Stimulated activated naive B cell treated with anti-CD40 and anti-IgM and Interleukin-4, amounts not matched to agents 10 μg/mL and 1 μg/mL and 100 μg/mL, for 72 hours (primary cell): ENCODE measurements around the gene DNER.
A peak's percentile ranks its signal among the peaks of the same experiment; 100 is the strongest.
"Not testable (repeated sequence)": the region's sequence is repeated elsewhere in the genome, so short reads cannot be mapped to it uniquely, and the experiment has no call there.

Source experiments
- ATAC-seq, 2 donors: fragments of 150-1000 bp; cut with Tn5 transposase; replicated peaks; 2 replicates each; pipeline ENCODE4 v1.10.0; 2021; ENCODE audit warnings: moderate library complexity in 1 of 2
- DNase-seq: peaks from one replicate; pipeline ENCODE4 v3.0.0; 2021
- H3K27ac Mint-ChIP-seq: one replicate; pipeline ENCODE4 v1.8.0; 2022; ENCODE audit warnings: mild to moderate bottlenecking, mixed read lengths
- H3K27me3 Mint-ChIP-seq, 2 donors: one replicate each; pipeline ENCODE4 v1.8.0; 2022; ENCODE audit warnings: mixed read lengths in 2 of 2
- H3K36me3 Mint-ChIP-seq, 2 donors: one replicate each; pipeline ENCODE4 v1.8.0; 2022; ENCODE audit warnings: mixed read lengths in 2 of 2, mild to moderate bottlenecking in 1 of 2
- H3K4me1 Mint-ChIP-seq, 2 donors: one replicate each; pipeline ENCODE4 v1.8.0; 2022; ENCODE audit warnings: mixed read lengths in 2 of 2, mild to moderate bottlenecking in 1 of 2
- H3K4me3 Mint-ChIP-seq, 2 donors: one replicate each; pipeline ENCODE4 v1.8.0; 2022; ENCODE audit warnings: mild to moderate bottlenecking in 2 of 2, mixed read lengths in 2 of 2, moderate library complexity in 1 of 2
- H3K9me3 Mint-ChIP-seq, 2 donors: one replicate each; pipeline ENCODE4 v1.8.0; 2022; ENCODE audit warnings: mixed read lengths in 2 of 2, mild to moderate bottlenecking in 1 of 2

The DNER gene

DNA sequence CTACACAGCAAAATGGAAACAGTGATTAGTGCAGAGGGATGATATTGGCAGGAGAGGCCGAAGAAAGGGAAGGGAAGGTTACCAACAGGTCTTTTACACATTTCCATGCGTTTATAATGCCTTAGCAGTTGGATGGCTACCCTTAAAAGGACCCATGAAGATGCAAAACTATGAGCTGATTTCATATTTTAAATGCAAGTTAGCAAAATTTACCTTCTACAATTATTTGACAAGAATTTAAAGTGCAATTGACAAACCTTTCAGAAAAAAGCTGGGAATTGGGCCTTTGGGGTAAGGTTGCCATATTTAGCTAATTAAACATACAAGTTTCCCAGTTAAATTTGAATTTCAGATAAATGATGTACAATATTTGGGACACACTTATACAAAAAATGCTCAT is 13.3 kb downstream of the DNER start:
- peaks cover 25 to 37% of the 10 kb centered on the region in 2 donors for H3K27me3 Mint-ChIP-seq
- no peak overlapping the region for H3K27ac Mint-ChIP-seq
- DNase-seq: no peak

DNA sequence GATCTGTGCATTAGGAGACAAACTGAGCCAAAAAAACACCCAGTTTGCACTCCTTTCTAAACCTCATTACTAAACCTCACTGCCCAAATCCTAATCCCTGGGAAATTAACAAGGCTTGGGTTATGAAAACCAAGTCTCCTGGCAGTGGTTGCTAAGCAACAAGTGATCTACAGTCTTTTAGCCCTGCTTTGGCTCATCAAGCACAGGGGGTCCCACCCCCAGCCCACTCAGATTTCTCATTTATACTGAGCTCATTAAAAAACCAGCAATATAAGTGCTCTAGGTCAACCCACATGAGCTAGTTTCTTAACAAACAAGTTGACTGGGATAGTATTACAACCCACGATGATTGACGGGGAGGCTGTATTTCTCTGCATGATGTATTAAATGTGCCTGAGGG is 18.4 kb downstream of the DNER start:
- Mint-ChIP-seq H3K27ac (no peak overlapping the region), H3K27me3 (peaks cover 15 to 45% of the 10 kb centered on the region in 2 donors), H3K4me3 (no peak overlapping the region), H3K9me3 (peaks cover 0 to 1% of the 10 kb centered on the region in 2 donors), H3K4me1 (no peaks in the 10 kb centered on the region), H3K36me3 (no peaks in the 10 kb centered on the region)
- ATAC-seq (no peak), DNase-seq (no peak)

More for the DNA sequence above, 13.3 kb downstream of the DNER start:
- no peak for ATAC-seq
- H3K4me1 Mint-ChIP-seq: no peaks in the 10 kb centered on the region
- no peak overlapping the region for H3K4me3 Mint-ChIP-seq
- H3K36me3 Mint-ChIP-seq: no peaks in the 10 kb centered on the region
- H3K9me3 Mint-ChIP-seq: peaks cover 0 to 1% of the 10 kb centered on the region in 2 donors

GRCh38 chr2:229693845-229694244 is 20.5 kb downstream of the DNER start:
- peaks cover 10 to 38% of the 10 kb centered on the region in 2 donors for H3K27me3 Mint-ChIP-seq
- not testable (repeated sequence) for H3K4me1 Mint-ChIP-seq, ATAC-seq, H3K27ac Mint-ChIP-seq, H3K4me3 Mint-ChIP-seq, H3K9me3 Mint-ChIP-seq, H3K36me3 Mint-ChIP-seq, DNase-seq

DNA sequence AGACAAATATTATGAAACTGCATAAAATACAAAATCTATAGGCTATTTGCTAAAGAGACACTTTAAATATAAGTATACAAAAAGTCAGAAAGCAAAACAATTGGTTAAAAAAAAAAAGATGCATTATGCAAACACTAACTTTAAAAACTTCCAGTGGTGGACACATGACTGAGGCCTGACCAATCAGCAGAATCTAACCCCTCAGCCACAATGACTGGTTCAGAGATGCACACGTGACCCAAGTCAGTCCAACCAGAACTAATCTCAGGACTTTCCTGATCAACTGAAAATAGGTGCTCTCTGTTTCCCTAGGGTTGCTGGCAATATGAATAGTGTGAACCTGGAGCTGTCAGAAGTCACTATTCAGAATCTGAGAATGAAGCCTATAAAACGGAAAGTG is 22.7 kb downstream of the DNER start:
- ATAC-seq (no peak), DNase-seq (no peak)
- H3K27ac Mint-ChIP-seq: no peak overlapping the region
- no peak overlapping the region for H3K4me3 Mint-ChIP-seq
- peaks cover 0 to 1% of the 10 kb centered on the region in 2 donors for H3K9me3 Mint-ChIP-seq
- no peaks in the 10 kb centered on the region for H3K4me1 Mint-ChIP-seq
- no peaks in the 10 kb centered on the region for H3K36me3 Mint-ChIP-seq
- peaks cover 9 to 23% of the 10 kb centered on the region in 2 donors for H3K27me3 Mint-ChIP-seq

- no peak for DNase-seq
- peaks cover 16 to 19% of the 10 kb centered on the region in 2 donors for H3K27me3 Mint-ChIP-seq
- peaks cover 0 to 1% of the 10 kb centered on the region in 2 donors for H3K9me3 Mint-ChIP-seq
- no peak for ATAC-seq
- H3K4me3 Mint-ChIP-seq: no peak overlapping the region
- H3K27ac Mint-ChIP-seq: no peak overlapping the region
- H3K4me1 Mint-ChIP-seq: no peaks in the 10 kb centered on the region
- no peaks in the 10 kb centered on the region for H3K36me3 Mint-ChIP-seq
Observed at GRCh38 chr2:229689307-229689839, 25.0 kb downstream of the DNER start.

DNA sequence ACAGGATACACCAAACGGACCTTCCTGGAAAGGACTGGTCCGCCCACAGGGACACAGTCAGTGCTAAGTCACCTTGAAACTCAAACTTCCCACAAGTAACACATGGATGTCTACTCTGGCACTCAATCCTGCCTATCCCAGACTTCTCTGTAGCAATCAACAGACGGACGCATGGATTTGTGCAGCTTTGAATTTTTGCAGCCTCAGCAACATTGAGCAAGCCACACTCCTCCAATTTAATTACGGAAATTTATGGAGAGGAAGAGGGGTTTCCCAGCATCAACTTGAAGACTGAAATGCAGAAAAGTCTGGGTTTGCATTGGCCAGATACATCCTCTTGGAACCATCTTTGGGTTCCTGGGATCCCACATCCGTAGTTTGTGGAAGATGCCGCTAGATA is 26.2 kb downstream of the DNER start:
- Mint-ChIP-seq H3K36me3 (no peaks in the 10 kb centered on the region), H3K27me3 (peaks cover 28 to 31% of the 10 kb centered on the region in 2 donors), H3K27ac (no peak overlapping the region), H3K4me1 (no peaks in the 10 kb centered on the region), H3K9me3 (peaks cover 0 to 1% of the 10 kb centered on the region in 2 donors), H3K4me3 (no peak overlapping the region)
- DNase-seq: no peak
- no peak for ATAC-seq

DNA sequence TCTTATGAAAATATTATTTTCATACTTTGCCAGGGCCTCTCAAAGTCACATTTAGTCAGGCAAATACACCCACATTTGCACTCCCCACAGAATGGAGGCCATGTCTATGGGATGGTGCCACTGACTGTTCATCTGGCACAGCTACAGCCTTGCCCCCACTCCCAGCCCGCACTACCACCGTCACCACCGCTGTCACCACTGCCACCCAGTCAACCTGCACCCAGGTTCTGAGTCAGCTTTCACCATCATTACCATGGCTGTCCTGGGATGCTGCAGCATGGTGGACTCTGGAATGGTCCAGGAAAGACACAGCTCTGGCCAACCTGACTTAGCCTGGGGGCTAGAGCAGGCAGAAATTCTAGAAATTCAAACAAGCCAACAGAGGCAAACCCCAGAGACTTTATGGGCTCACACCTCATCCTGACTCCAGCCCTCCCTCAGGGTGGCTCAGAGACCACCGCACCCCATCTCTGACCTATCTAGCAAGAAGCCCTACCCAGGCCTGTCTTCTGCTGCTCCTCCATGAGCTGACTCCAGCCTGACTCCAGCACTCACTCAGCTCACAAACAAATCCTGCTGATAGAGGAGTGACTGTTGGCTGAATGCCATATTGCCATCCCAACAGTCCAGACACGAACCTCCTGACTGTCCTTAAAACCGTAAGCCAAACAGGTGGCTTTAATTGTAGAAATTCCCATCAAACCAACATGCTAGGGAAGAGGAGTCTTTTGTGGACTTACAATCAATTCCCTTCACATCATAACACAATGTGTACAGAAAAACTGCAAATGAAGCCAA is 28.0 kb downstream of the DNER start:
- no peak overlapping the region for H3K4me3 Mint-ChIP-seq
- H3K27me3 Mint-ChIP-seq: peaks cover 35 to 39% of the 10 kb centered on the region in 2 donors
- no peak for DNase-seq
- no peak overlapping the region for H3K27ac Mint-ChIP-seq
- no peak for ATAC-seq
- H3K4me1 Mint-ChIP-seq: no peaks in the 10 kb centered on the region
- H3K36me3 Mint-ChIP-seq: no peaks in the 10 kb centered on the region
- H3K9me3 Mint-ChIP-seq: peaks cover 0 to 1% of the 10 kb centered on the region in 2 donors

GRCh38 chr2:229684942-229685562 is 29.3 kb downstream of the DNER start:
- H3K36me3 Mint-ChIP-seq: no peaks in the 10 kb centered on the region
- DNase-seq (no peak), ATAC-seq (no peak)
- H3K27me3 Mint-ChIP-seq: peaks cover 37 to 41% of the 10 kb centered on the region in 2 donors
- peaks cover 0 to 1% of the 10 kb centered on the region in 2 donors for H3K9me3 Mint-ChIP-seq
- no peak overlapping the region for H3K4me3 Mint-ChIP-seq
- no peak overlapping the region for H3K27ac Mint-ChIP-seq
- H3K4me1 Mint-ChIP-seq: no peaks in the 10 kb centered on the region

- Mint-ChIP-seq H3K36me3 (no peaks in the 10 kb centered on the region), H3K27me3 (peaks cover 39 to 43% of the 10 kb centered on the region in 2 donors), H3K9me3 (no peaks in the 10 kb centered on the region), H3K4me3 (no peak overlapping the region), H3K4me1 (no peaks in the 10 kb centered on the region), H3K27ac (no peak overlapping the region)
- DNase-seq: no peak
- no peak for ATAC-seq
Observed at GRCh38 chr2:229679393-229680125, 34.8 kb downstream of the DNER start.

DNA sequence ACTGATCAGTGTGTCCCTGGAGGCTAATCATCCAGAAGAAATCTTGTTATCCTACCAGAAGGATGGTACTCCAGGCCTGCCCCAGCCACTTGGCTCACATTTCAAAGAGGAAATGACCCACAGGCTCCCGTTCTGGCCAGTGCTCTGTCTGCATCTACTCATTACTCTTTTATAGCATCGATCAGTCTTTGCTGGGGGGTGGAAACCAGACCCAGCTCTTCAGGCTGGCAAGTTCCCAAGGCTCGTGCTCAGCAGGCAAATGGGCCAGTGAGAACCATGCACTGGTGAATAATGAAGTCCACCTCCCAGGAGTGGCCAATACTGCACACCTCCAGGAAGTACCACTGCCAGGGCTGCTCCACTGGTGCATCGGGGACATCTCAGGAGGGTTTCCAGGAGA is 38.8 kb downstream of the DNER start:
- no peaks in the 10 kb centered on the region for H3K4me1 Mint-ChIP-seq

GRCh38 chr2:229674830-229675530 is 39.4 kb downstream of the DNER start:
- H3K4me3 Mint-ChIP-seq: no peak overlapping the region
- H3K27ac Mint-ChIP-seq: no peak overlapping the region
- DNase-seq: no peak
- no peaks in the 10 kb centered on the region for H3K4me1 Mint-ChIP-seq
- no peaks in the 10 kb centered on the region for H3K36me3 Mint-ChIP-seq
- ATAC-seq: no peak
- no peaks in the 10 kb centered on the region for H3K9me3 Mint-ChIP-seq
- H3K27me3 Mint-ChIP-seq: peaks cover 41 to 42% of the 10 kb centered on the region in 2 donors

More for the DNA sequence above, 38.8 kb downstream of the DNER start:
- H3K27me3 Mint-ChIP-seq: peaks cover 41 to 43% of the 10 kb centered on the region in 2 donors
- H3K36me3 Mint-ChIP-seq: no peaks in the 10 kb centered on the region
- no peak overlapping the region for H3K27ac Mint-ChIP-seq
- H3K9me3 Mint-ChIP-seq: no peaks in the 10 kb centered on the region
- no peak for ATAC-seq
- no peak for DNase-seq
- H3K4me3 Mint-ChIP-seq: no peak overlapping the region

DNA sequence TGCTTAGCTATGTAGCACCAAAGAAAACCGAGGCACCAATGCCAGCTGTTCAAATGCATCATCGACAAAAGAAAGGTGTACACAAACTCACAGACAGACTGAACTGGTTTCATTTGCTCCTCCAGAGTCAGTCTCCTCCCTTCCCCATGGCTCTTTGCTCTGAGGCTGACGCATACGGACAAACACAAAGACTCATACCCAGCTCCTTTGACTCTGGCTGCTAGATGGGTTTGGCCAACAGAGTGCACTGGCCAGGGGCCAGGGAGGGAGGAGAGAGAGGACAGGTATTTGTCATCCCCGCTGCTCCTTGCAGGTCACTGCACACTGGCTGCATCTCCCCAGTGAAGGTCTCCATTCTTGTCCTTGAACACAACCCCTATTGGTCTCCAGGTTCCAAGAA is 40.7 kb downstream of the DNER start:
- Mint-ChIP-seq H3K4me3 (no peak overlapping the region), H3K27ac (no peak overlapping the region), H3K9me3 (no peaks in the 10 kb centered on the region), H3K4me1 (no peaks in the 10 kb centered on the region), H3K27me3 (peaks cover 36% of the 10 kb centered on the region in 2 donors), H3K36me3 (no peaks in the 10 kb centered on the region)
- DNase-seq (no peak), ATAC-seq (peak in 1 of 2 donors; percentile 12)

GRCh38 chr2:229672021-229672420 is 42.3 kb downstream of the DNER start:
- Mint-ChIP-seq H3K4me1 (no peaks in the 10 kb centered on the region), H3K27ac (no peak overlapping the region), H3K4me3 (no peak overlapping the region), H3K9me3 (no peaks in the 10 kb centered on the region), H3K36me3 (no peaks in the 10 kb centered on the region), H3K27me3 (peaks cover 26 to 31% of the 10 kb centered on the region in 2 donors)
- DNase-seq (no peak), ATAC-seq (no peak)

DNA sequence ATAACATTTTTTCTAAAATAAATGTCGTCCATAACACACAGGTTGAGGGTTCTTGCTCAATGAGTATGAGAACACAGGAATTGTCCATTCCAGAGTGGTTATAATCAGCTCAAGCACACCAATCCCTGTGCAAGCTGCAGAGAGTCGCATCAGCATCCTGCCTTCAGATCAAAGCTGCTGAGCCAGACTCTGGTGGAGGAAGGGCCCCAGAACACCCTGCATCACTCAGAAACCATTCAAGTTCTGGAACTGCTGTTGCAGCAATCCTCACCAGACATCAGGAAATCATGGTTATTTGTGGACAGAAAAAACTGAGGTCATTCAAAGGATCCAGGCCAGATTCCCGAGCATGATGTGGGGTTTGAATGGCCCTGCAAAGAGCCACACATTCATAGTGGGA is 44.5 kb downstream of the DNER start:
- no peak for ATAC-seq
- H3K27me3 Mint-ChIP-seq: peaks cover 27 to 32% of the 10 kb centered on the region in 2 donors

More for the DNA sequence above, 44.5 kb downstream of the DNER start:
- DNase-seq: no peak
- Mint-ChIP-seq H3K36me3 (no peaks in the 10 kb centered on the region), H3K4me1 (no peaks in the 10 kb centered on the region), H3K4me3 (no peak overlapping the region), H3K27ac (no peak overlapping the region), H3K9me3 (no peaks in the 10 kb centered on the region)
